Activated naive CD8-positive, alpha-beta T cell (primary cell): ENCODE results near the gene MFSD1.

Source experiments
- H3K27ac Mint-ChIP-seq: one replicate; pipeline ENCODE4 v1.8.0; 2021; ENCODE audit warnings: mixed read lengths
- H3K27me3 Mint-ChIP-seq: one replicate; pipeline ENCODE4 v1.8.0; 2021; ENCODE audit warnings: mixed read lengths
- H3K36me3 Mint-ChIP-seq: one replicate; pipeline ENCODE4 v1.8.0; 2021; ENCODE audit warnings: mixed read lengths
- H3K4me1 Mint-ChIP-seq: one replicate; pipeline ENCODE4 v1.8.0; 2021; ENCODE audit warnings: low read depth, mixed read lengths
- H3K4me3 Mint-ChIP-seq: one replicate; pipeline ENCODE4 v1.8.0; 2021; ENCODE audit warnings: mild to moderate bottlenecking, mixed read lengths
- H3K9me3 Mint-ChIP-seq: one replicate; pipeline ENCODE4 v1.8.0; 2021; ENCODE audit warnings: low read depth, mixed read lengths

Gene MFSD1

DNA sequence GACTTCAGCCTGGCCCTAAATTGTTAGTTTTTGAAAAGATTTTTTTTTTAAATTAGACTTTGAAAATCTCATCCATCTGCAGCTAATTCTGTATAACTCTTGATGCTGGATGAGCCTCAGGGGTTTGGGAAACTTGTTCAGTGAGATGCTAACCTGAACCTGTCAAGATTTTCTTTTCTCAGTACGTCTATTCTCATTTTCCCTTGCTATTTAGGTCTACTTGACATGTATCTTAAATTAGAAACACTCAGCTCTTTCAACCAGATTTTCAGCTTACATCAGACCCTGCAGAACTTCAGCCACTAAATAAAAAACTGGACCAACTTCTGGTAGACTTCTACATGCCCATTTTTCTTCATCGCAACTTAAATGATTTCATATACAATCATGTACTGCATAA lies 61.4 kb downstream of the MFSD1 start:
- H3K36me3 Mint-ChIP-seq, result peaks cover 9% of the 10 kb centered on the region
- H3K27ac Mint-ChIP-seq, result no peak overlapping the region

DNA sequence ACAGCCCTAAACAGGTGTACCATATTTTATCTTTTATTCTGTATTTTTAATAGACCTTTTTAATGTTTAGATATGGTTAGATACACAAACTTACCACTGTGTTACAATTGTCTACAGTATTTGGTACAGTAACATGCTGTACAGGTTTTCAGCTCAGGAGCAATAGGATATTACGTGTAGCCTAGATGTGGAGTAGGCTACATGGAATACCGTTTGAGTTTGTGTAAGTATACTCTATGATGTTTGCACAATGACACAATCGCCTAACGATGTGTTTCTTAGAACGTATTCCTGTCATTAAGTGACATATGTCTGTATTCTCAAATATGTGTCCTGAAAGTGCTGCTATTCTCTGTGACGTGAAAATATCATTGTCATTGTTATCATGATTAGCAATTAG lies 62.6 kb downstream of the MFSD1 start:
- H3K27me3 Mint-ChIP-seq, result no peaks in the 10 kb centered on the region
- peaks cover 11% of the 10 kb centered on the region for H3K36me3 Mint-ChIP-seq
- no peaks in the 10 kb centered on the region for H3K9me3 Mint-ChIP-seq
- no peak overlapping the region for H3K27ac Mint-ChIP-seq
- H3K4me1 Mint-ChIP-seq, result peaks cover 3% of the 10 kb centered on the region
- no peak overlapping the region for H3K4me3 Mint-ChIP-seq

More for the DNA sequence above, 61.4 kb downstream of the MFSD1 start:
- peaks cover 3% of the 10 kb centered on the region for H3K4me1 Mint-ChIP-seq
- no peaks in the 10 kb centered on the region for H3K9me3 Mint-ChIP-seq
- H3K27me3 Mint-ChIP-seq, result no peaks in the 10 kb centered on the region
- H3K4me3 Mint-ChIP-seq, result no peak overlapping the region

DNA sequence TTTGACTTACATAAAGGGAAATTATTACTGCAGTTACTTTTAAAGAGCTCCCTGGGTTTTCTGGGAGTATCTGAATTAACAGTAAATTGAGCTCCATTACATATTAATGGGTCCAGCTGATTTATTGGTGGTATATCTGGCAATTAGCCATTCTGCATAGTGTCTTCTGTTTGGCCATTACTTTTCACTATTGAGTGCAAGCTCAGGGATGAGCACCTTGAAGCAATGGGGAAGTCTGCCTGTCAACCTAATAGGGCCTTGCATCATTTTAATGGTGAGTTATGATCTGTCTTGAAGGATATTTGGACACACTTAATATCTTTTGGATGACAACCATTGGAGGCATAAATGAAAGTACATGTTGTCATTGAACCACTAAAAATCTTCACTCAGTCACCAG lies 73.8 kb downstream of the MFSD1 start:
- Mint-ChIP-seq H3K9me3 (no peaks in the 10 kb centered on the region), H3K36me3 (peaks cover 4% of the 10 kb centered on the region), H3K27ac (no peak overlapping the region), H3K4me1 (no peaks in the 10 kb centered on the region), H3K4me3 (no peak overlapping the region), H3K27me3 (no peaks in the 10 kb centered on the region)
